HG02759 (cell line): ENCODE measurements around the gene CA10.

Experiments used
- ATAC-seq: cut with Tn5 transposase; IDR thresholded peaks from one replicate; pipeline ENCODE4 v1.9.1; 2021; ENCODE audit warnings: mild to moderate bottlenecking, moderate library complexity; ENCODE audit not compliant: unreplicated experiment

Gene CA10

GRCh38 chr17:51699303-51699702 lies 459.2 kb downstream of the CA10 start:
- ATAC-seq, result no peak

- no peak for ATAC-seq
Observed at GRCh38 chr17:51692917-51693316, 465.6 kb downstream of the CA10 start.

- ATAC-seq, result no peak
Observed at GRCh38 chr17:51687887-51688286, 470.6 kb downstream of the CA10 start.

GRCh38 chr17:51685287-51685909 lies 473.1 kb downstream of the CA10 start:
- no peak for ATAC-seq

- ATAC-seq, result no peak
Observed at GRCh38 chr17:51684214-51684613, 474.3 kb downstream of the CA10 start.

GRCh38 chr17:51683291-51683690 lies 475.2 kb downstream of the CA10 start:
- no peak for ATAC-seq

- ATAC-seq, result no peak
Observed at GRCh38 chr17:51682115-51682514, 476.4 kb downstream of the CA10 start.

GRCh38 chr17:51677875-51678274 lies 480.6 kb downstream of the CA10 start:
- ATAC-seq, result no peak

- no peak for ATAC-seq
Observed at GRCh38 chr17:51676691-51677487, 481.6 kb downstream of the CA10 start.

GRCh38 chr17:51674579-51675255 lies 483.8 kb downstream of the CA10 start:
- ATAC-seq, result no peak

GRCh38 chr17:51673070-51673469 lies 485.4 kb downstream of the CA10 start:
- no peak for ATAC-seq

GRCh38 chr17:51672065-51672464 lies 486.4 kb downstream of the CA10 start:
- ATAC-seq, result no peak

GRCh38 chr17:51670899-51671298 lies 487.6 kb downstream of the CA10 start:
- no peak for ATAC-seq

GRCh38 chr17:51668963-51669246 lies 489.6 kb downstream of the CA10 start:
- no peak for ATAC-seq

GRCh38 chr17:51668155-51668962 lies 490.2 kb downstream of the CA10 start:
- ATAC-seq, result no peak

GRCh38 chr17:51667706-51668083 lies 490.8 kb downstream of the CA10 start:
- no peak for ATAC-seq

GRCh38 chr17:51666971-51667705 lies 491.4 kb downstream of the CA10 start:
- no peak for ATAC-seq

- no peak for ATAC-seq
Observed at GRCh38 chr17:51662204-51663056, 496.1 kb downstream of the CA10 start.

- no peak for ATAC-seq
Observed at GRCh38 chr17:51661403-51661802, 497.1 kb downstream of the CA10 start.

GRCh38 chr17:51660266-51660665 lies 498.2 kb downstream of the CA10 start:
- no peak for ATAC-seq
